NCI-H2107 (cell line): ENCODE measurements around the gene AMZ1.
"Not testable (repeated sequence)": the region's sequence is repeated elsewhere in the genome, so short reads cannot be mapped to it uniquely, and the experiment has no call there.

ENCODE experiments used
- DNase-seq: peaks from one replicate; lab custom pipeline; 2025; lab: John Stamatoyannopoulos, UW

AMZ1 gene

DNA sequence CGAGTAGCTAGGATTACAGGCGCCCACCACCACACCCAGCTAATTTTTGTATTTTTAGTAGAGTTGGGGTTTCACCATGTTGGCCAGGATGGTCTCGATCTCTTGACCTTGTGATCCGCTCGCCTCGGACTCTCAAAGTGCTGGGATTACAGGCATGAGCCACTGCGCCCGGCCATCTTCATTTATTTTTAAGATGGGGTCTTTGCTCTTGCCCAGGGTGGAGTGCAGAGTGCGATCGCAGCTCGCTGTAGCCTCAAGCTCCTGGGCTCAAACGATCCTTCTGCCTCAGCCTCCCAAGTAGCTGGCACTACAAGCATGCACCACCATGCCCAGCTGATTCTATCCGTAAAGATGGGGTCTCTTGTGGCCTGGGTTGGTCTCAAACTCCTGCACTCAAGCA is 39.2 kb downstream of the AMZ1 start:
- not testable (repeated sequence) for DNase-seq

DNA sequence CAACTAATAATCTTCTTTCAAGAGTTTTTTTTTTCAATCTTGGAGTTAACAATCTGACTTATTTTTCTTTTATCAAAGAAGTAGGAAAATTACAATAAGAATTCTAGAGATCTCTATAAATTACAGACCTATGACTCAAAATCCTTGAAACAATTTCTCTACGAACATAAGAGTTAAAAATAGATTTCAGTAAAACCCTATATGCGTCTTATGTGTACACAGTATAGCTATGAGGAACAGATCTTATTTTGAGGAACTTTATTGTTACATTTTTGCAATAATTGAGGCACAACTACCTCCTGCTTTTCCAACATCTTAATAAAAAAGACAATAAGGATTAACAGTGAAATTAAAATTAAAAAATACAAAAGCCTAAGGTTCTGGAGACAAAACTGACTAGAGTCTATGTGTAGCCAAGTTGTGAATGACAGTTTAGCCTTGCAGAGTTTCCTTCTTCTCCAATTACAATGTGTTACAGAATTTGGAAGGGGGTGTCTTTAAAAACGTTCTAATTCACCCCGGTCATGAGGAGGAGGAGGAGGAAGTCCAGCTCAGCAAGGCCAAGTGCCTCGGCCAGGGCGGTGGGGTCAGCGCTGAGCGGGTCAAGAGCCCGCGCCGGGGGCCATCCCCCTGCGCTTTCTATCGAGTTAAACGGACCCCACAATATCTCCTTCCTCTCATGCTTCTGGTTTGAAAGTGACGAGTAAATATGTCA is 40.5 kb downstream of the AMZ1 start:
- DNase-seq, result no peak

DNA sequence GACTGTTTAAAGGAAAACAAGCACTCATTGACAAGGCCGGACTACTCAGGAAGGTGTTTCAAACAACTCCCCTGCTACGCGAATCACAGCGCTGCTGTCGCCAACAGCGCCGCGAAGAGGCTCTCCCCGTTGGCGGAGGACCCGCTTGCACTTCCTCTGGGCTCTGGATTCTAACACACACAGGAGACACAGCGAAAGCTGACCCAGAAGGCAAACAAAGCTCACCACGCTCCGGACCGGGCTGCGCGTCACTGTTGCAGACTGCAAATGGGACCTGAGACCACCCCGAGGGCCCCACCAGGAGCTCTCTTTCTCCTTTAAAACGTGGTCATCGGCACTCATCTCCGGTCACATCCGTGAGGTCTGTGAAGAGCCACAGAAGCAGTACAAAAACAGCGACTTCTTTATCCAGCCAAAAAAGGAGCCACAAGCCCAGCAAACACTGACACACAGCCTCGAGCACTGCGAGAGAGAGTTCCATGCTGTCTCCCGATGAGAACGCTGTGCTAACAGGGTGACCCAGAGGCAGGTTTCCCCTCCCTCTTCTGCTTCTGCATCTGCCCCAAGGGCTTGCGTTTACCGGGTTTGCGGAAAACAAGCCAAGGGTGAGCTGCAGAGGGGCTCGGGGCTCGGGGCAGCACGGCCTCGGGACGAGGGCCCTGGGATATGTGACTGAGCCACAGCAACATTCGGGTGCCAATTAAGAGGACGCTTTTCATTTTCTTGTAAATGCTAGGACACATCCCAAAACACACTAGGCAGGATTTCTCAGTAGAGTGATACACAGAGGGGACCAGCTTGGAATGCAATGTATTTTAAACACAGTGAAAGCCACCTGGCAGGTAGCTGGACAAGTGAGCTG is 41.3 kb downstream of the AMZ1 start:
- no peak for DNase-seq

DNA sequence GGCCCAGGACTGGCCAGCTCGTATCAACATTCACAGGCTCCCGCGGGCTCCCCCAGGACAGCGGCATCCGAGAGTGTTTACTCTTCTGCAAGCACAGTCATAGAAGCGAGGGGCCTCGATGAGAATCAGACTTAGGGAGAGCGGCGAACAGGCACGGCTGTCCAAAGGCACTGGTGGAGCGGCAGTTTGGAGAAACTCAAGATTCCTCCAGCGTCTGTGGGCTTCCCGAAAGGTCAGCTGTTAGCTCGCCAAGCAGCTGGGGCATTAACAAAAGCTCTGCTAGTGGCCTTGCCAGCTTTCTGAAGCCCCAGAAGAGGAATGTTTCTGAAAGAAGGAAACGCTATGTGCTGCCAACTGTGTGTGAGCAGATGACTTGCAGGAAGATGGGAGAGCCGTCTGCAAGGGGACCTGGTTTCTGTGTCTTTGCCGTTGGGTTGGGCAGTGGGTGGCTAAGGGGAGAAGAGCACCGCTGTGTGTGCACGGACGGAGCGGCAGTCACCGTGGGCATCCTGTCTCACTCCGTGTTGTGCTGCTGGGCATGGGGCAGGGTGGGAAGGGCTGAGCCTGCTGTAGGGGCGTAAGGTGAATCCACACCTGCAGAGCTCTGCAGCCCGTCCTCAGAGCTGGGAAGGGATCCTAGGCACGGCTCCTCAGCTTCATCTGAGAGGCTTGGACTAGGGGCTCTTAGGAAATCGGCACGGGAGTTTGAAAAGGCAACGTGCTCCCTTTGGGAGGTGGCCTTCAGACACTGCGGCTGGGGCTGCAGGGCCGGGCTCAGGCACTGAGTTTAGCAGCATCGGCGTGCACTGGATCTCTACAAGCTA is 42.1 kb downstream of the AMZ1 start:
- no peak for DNase-seq

DNA sequence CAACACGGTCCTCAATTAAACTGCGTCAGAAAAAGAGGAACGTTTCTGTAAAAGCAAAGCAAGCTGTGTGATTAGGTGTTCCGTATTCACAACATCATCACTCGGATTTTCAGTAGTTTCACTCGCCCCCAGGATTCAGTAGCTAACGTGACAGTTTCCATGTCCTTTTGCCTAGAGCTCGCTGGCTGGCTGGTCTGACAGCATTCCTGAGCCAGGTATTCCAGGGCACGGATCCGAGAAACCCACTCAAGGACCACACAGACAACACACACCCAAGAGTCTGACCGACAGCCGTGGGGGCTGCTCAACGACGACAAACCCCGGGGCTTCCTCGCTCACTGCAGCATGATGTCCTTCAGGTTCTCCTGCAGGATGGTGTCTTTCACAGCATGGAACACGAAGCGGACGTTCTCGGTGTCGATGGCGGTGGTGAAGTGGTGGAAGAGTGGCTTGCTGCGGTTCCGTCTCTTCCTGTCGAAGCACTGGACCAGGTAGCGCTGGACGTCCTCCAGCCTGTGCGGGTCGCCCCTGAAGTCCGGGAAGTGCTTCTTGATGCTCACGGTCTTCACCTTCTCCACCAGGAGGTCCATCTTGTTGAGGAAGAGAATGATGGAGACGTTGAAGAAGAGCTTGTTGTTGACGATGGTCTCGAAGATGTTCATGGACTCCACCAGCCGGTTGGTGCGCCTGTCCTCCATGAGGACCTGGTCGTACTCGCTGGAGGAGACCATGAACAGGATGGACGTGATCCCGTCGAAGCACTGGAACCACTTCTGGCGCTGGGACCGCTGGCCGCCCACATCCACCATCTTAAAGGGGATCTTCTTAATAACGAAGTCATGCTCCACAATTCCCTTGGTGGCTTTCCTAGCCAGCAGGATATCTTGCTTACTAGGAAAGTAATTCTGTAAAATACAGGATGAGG is 43.1 kb downstream of the AMZ1 start:
- DNase-seq, result no peak

DNA sequence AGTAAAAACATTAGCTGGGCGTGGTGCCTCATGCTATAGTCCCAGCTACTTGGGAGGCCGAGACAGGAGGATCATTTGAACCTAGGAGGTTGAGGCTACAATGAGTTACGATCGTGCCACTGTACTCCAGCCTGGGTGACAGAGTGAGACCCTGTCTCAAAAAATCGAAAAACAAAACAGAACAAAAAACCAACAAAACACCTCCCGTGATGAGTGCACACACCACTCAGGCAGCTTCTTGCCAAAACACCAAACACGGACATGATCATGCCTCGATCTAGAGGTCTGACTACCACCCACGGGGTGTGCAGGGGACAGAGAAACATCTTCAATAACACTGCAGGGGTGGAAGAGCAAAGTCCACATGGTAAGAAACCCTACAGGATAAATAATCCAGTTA is 44.4 kb downstream of the AMZ1 start:
- DNase-seq, result no peak

DNA sequence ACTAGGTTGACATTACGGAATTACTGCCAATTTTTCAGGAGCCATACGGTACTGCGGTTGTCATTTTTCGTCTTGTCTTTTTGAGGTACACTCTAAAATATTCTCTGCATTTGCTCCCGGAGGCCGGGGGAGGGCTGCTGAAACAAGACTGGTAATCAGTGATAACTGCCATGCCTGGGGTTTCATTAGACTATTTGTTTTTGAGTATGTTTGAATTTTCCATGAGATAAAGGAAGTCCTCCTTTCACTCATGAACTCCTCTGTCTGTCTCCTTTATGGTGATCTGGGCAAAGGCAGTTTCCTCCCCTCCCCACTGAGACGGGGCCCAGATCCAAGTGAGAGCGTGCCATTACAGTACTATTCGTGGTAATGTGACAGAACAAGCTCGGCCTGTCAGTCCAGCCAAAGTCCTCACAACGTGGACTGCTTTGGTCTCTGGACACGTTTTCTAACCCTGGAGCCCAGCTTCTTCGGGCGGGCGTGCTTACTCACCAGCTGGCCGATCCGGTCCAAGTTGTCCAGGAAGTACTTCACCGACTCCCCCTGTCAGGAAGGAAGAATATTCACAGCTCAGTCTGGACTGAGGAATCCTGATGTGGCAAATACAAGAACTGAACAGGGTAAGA is 45.1 kb downstream of the AMZ1 start:
- no peak for DNase-seq

DNA sequence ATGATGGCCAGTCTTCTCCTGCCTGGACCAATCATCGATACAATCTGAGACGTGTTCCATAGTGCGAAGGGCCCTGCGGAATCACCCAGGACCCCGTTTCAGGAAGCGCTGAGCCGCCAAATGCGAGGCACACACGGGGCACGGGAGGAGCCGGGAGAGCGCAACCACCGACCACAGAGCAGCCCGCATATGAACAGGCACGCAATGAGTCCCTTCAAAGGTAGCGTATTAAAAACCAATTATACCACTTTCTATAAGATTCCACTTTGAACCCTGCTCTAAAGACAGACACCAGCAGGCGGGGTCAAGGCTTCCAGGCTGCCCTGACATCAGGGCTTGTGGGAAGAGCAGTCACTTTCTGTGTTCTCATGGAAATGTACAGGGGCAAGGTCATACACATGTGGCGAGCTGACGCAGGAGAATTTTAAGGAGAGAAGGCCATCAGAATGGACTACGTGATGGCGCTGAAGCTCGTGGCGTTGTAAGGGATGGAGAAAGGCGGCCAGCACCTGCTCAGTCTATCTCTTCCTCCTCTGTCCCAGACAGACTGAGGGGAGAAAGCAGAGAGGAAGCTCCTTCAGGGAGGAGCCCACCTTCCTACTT is 46.2 kb downstream of the AMZ1 start:
- DNase-seq, result no peak

DNA sequence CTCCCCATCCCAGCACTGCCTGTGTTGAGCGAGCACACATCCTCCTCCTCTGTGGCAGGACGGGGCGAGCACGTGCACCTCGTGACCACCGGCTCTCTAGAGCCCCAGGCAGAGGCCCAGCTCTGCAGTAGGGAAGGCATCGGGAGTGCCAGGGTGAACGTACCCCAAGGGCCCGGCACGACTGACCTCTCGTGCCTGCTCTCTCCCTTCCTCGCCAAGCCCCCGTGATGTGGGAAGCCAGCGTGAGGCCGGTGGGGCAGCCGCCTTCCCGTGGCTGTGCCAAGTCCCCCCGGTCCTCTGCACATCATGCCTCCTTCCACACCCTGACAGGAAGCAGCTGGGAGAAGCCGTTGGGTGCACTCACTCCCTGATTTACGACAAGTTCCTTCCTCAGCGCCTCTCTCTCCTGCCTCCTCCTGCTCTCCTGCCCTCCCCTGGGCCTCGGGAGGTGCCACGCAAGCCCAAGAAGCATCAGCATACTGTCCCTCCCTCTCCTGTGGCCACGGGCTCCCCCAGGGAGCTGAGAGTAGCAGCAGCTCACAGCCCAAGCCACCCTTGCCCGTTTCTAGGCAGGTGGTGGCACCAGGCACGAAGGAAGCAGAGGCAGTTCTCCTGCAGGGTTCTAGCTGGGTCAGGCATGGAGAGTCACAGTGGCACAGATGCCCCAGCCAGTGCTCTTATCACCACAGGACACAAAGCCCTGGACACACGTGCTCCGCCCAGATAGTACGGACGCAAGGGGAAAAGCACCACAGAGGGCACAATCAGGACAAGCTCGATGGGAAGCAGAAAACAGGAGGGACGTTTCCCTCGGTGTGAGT is 47.0 kb downstream of the AMZ1 start:
- no peak for DNase-seq

DNA sequence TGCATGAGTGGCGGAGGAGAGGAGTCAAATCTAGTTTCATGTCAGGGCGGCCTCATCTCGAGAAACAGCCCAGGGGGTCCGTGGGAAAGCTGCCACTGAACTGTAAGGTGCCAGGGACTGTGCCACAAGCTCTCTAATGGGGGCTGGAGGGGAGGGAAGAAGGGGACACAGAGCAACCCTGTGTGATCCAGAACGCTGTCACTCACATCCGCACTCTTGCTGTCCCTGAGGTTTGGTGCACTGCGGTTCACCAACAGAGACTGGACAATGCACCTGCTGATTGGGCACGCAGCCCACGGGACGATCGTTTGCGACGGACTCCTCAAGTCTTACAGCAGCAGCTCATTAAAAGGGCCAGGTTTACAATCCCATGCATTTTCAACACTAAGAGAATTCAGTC is 47.7 kb downstream of the AMZ1 start:
- no peak for DNase-seq

DNA sequence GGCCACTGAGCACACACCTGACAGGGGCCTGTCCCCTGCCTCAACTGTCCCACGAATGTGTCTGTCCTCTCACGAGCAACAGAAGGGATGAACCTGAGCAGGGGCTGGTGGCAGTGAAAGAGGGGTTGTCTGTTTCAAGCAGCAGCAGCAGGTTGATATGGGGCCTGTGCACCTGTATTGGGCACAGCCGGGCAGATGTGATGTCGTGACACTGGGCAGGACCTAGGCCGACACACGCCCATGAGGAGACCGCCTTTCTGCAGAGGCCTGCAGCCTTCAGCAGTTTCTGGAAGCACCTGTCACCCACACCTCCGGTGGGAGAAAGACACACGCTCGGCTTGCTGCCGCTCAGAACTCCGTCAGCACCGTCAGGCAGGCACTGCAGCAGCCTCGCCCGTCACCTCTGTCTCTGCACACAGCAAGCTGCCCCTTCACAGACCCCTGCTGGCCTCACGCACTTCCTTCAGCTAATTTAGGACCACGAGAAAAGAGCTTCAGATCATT is 48.5 kb downstream of the AMZ1 start:
- DNase-seq, result no peak

DNA sequence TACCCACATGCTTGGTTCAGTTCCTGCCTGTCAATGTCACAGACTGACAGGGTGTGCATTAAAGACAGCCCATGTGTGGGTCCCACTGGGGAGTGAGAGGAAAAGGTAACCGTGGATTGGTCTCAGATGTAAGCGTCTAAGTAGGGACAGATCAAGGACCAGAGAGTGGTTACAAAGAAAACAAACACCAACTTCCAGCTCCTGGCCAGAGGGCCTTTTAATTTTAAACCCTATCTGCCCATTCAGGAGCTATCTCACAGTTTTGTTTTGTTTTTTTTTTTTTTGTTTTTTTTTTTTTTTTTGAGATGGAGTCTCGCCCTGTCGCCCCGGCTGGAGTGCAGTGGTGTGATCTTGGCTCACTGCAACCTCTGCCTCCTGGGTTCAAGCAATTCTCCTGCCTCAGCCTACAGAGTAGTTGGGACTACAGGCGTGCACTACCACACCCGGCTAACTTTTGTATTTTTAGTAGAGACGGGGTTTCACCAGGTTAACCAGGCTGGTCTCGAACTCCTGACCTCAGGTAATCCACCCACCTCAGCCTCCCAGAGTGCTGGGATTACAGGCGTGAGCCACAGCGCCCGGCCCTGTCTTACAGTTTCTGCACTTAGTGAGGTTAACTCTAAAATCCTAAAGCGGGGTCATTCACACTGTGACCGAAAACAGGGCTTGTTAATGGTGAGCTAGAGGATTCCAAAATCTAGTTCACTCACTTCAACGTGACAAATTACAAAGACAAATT is 49.2 kb downstream of the AMZ1 start:
- not testable (repeated sequence) for DNase-seq

DNA sequence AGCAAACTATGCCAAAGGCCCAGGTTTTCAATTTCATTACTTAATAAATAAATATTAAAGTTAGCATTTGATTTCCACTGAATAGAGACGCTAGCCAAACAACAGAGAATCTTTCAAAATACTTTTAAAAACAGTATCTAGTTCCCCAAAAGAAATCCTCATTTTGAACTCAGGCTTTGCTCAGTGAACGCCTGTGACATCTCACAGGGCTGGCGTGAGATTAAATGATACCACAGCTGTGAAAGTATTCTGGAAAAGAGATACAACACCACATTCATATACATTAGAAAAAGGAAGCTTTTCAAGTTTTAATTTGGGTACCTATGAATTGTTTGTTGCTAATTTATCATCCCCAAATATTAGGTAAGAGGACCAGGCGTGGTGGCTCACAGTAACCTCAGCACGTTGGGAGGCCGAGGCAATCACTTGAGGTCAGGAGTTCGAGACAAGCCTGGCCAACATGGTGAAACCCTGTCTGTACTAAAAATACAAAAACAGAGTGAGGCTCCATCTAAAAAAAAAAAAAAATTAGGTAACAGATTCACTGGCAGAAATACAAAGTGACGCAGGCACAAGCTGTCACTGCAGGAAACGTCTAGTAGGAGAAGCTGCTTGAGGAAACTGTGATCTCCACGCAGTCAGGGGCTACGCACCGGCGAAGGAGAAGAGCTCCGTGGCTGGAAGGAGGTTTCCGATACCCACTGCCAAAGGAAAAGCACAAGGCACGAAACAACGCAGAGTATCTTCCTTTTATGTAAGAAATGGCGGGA is 50.0 kb downstream of the AMZ1 start:
- no peak for DNase-seq

DNA sequence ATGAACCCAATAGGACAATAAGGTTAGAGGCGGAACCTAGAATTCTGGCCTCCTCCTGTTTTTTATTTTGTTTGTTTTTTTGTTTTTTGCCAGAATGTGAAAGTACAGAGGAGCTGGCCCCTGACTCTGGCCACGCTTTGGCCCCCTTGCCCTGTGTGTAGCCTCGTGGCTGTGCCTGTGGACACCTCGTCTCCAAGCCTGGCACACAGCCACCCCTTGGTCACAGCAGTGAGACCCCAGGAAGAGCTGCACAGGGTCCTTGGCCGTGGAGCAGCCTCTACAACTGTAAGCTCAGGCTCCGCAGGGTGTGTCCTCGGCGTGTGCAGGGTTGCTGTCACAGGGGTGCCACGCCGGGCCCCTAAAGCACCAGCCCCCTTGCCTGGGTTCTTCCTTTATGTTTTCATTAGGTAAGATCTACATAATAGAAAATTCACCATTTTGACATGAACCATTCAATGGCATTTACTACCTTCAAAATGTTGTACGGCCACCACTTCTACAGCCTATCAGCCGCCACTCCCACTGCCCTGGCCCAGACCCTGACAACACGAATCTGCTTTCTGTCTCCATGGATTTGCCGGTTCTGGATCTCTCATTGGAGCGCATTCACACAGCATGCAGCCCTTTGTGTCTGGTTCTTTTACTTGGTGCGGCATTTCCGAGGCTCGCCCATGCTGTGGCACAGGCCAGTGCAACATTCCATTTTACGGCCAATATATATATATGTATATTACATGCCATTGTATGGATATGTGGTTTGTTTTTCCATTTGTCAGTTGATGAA is 51.0 kb downstream of the AMZ1 start:
- DNase-seq, result no peak

DNA sequence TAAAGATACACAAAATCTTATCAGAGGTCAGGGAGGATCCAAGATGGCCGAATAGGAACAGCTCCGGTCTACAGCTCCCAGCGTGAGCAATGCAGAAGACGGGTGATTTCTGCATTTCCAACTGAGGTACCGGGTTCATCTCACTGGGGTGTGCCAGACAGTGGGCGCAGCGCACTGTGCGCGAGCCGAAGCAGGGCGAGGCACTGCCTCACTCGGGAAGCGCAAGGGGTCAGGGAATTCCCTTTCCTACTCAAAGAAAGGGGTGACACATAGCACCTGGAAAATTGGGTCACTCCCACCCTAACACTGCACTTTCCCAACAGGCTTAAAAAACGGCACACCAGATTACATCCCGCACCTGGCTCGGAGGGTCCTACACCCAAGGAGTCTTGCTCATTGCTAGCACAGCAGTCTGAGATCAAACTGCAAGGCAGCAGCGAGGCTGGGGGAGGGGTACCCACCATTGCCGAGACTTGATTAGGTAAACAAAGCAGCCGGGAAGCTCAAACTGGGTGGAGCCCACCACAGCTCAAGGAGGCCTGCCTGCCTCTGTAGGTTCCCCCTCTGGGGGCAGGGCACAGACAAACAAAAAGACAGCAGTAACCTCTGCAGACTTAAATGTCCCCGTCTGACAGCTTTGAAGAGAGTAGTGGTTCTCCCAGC is 55.7 kb downstream of the AMZ1 start:
- DNase-seq, result not testable (repeated sequence)

DNA sequence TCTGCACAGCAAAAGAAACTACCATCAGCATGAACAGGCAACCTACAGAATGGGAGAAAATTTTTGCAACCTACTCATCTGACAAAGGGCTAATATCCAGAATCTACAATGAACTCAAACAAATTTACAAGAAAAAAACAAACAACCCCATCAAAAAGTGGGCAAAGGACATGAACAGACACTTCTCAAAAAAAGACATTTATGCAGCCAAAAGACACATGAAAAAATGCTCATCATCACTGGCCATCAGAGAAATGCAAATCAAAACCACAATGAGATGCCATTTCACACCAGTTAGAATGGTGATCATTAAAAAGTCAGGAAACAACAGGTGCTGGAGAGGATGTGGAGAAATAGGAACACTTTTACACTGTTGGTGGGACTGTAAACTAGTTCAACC is 60.7 kb downstream of the AMZ1 start:
- DNase-seq, result not testable (repeated sequence)

DNA sequence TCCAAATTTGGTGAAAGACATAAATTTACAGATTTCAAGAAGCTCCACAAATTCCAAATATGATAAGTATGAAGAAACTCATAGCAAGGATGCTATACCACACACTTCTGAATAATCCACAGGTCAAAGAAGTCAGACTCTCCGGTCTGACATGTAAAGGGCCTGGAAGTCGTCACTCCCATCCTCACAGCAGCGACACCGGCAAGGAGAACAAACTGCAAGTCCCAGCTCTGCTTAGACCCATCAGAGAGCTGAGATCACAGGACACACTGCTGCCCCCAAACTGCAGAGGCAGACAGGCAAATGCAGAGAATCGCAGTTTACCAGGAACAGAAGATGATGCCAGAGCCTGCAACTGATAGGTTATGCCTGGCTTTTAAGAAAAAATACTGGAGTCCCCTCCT is 62.0 kb downstream of the AMZ1 start:
- DNase-seq, result no peak
